Measurements from ENCODE around the gene SMC1B. TPM values are rescaled to one million over a fixed set of nuclear protein-coding genes. Genes with fewer than 3 reads are reported as not detected.
"Not testable (repeated sequence)": the region's sequence is repeated elsewhere in the genome, so short reads cannot be mapped to it uniquely, and the experiment has no call there.

SMC1B gene
- total RNA-seq, 4 donors from 2014 or later = not detected

DNA sequence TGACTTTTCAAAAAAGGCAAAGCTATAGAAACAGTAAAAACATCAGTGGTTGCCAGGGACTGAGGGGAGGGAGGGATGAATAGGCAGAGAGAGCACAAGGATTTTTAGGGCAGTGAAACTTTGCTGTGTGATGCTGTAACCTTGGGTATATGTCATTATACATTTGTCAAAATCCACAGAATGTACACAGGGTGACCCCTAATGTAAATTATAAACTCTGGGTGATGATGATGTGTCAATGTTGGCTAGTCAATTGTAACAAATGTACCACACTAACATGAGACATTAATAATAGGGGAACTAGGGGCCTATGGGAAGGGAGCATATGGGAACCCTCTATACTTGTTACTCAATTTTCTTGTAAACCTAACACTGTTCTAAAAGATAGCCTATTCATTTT is 24.9 kb upstream of the SMC1B start:
- H3K4me1 ChIP-seq = peaks cover 0 to 25% (median 0%) of the 10 kb centered on the region in 3 donors
- no peak for TF ChIP-seq POLR2A (IDR thresholded peaks at IDR 0.05)
- TF ChIP-seq POLR2AphosphoS5 (IDR thresholded peaks at IDR 0.05) = no peak
- TF ChIP-seq EP300 (IDR thresholded peaks at IDR 0.05) = no peak
- TF ChIP-seq, protein P1, sequence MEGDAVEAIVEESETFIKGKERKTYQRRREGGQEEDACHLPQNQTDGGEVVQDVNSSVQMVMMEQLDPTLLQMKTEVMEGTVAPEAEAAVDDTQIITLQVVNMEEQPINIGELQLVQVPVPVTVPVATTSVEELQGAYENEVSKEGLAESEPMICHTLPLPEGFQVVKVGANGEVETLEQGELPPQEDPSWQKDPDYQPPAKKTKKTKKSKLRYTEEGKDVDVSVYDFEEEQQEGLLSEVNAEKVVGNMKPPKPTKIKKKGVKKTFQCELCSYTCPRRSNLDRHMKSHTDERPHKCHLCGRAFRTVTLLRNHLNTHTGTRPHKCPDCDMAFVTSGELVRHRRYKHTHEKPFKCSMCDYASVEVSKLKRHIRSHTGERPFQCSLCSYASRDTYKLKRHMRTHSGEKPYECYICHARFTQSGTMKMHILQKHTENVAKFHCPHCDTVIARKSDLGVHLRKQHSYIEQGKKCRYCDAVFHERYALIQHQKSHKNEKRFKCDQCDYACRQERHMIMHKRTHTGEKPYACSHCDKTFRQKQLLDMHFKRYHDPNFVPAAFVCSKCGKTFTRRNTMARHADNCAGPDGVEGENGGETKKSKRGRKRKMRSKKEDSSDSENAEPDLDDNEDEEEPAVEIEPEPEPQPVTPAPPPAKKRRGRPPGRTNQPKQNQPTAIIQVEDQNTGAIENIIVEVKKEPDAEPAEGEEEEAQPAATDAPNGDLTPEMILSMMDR (IDR thresholded peaks at IDR 0.05) = no peak
- H3K4me3 ChIP-seq = no peak overlapping the region
- H3K27me3 ChIP-seq = peaks cover 5% of the 10 kb centered on the region
- H3K27ac ChIP-seq = no peak overlapping the region
- no peaks in the 10 kb centered on the region for H3K9me3 ChIP-seq
- no peak for ATAC-seq
- no peaks in the 10 kb centered on the region for H3K36me3 ChIP-seq

DNA sequence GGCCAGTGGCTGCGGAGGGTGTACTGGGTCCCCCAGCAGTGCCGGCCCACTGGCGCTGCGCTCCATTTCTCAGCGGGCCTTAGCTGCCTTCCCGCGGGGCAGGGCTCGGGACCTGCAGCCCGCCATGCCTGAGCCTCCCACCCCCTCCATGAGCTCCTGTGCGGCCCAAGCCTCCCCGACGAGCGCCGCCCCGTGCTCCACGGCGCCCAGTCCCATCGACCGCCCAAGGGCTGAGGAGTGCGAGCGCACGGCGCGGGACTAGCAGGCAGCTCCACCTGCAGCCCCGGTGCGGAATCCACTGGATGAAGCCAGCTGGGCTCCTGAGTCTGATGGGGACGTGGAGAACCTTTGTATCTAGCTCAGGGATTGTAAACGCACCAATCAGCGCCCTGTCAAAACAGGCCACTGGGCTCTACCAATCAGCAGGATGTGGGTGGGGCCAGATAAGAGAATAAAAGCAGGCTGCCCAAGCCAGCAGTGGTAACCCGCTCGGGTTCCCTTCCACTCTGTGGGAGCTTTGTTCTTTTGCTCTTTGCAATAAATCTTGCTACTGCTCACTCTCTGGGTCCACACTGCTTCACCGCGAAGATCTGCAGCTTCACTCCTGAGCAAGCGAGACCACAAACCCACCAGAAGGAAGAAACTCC is 23.6 kb upstream of the SMC1B start:
- not testable (repeated sequence) for H3K36me3 ChIP-seq, ATAC-seq, H3K27me3 ChIP-seq, H3K27ac ChIP-seq, H3K4me3 ChIP-seq, H3K9me3 ChIP-seq
- WGBS, 2 donors (ENCODE audit: low coverage in 1 of 2) = 60% methylated on average over 1 of the region's 34 CpGs; no CpG with 5 or more reads in 1 of the 2 donors
- peaks cover 0 to 25% (median 0%) of the 10 kb centered on the region in 3 donors for H3K4me1 ChIP-seq

GRCh38 chr22:45435544-45436139 is 22.2 kb upstream of the SMC1B start:
- H3K27ac ChIP-seq = peak overlapping the region in 3 of 4 donors; percentile 68 to 75 (median 73)
- H3K4me3 ChIP-seq = peak overlapping the region in 1 of 2 donors; percentile 18
- peak; percentile 74 for TF ChIP-seq POLR2AphosphoS5 (IDR thresholded peaks at IDR 0.05)
- no peak for TF ChIP-seq EP300 (IDR thresholded peaks at IDR 0.05)
- TF ChIP-seq, protein P1 (IDR thresholded peaks at IDR 0.05) = peak in 3 of 4 experiments; percentile 98 to 99 (median 99)
- ATAC-seq = peak; percentile 94
- 2 to 4% methylated on average over 15 to 16 of the region's 20 CpGs for WGBS, 2 donors (ENCODE audit: low coverage in 1 of 2)
- peaks cover 5% of the 10 kb centered on the region for H3K27me3 ChIP-seq
- H3K4me1 ChIP-seq = peaks cover 0 to 17% (median 0%) of the 10 kb centered on the region in 3 donors
- no peaks in the 10 kb centered on the region for H3K36me3 ChIP-seq
- H3K9me3 ChIP-seq = no peaks in the 10 kb centered on the region

- TF ChIP-seq EP300 (IDR thresholded peaks at IDR 0.05) = no peak
- TF ChIP-seq POLR2AphosphoS5 (IDR thresholded peaks at IDR 0.05) = no peak
- TF ChIP-seq, protein P1 (IDR thresholded peaks at IDR 0.05) = no peak
- no peak for TF ChIP-seq POLR2A (IDR thresholded peaks at IDR 0.05)
- ATAC-seq = no peak
- peak overlapping the region in 3 of 4 donors; percentile 68 to 75 (median 73) for H3K27ac ChIP-seq
- peaks cover 0 to 17% (median 0%) of the 10 kb centered on the region in 3 donors for H3K4me1 ChIP-seq
- peaks cover under 1% of the 10 kb centered on the region for H3K27me3 ChIP-seq
- H3K4me3 ChIP-seq = no peak overlapping the region
- WGBS, 2 donors (ENCODE audit: low coverage in 1 of 2) = 81 to 92% methylated on average over 3 to 6 of the region's 6 CpGs
- no peaks in the 10 kb centered on the region for H3K9me3 ChIP-seq
- no peaks in the 10 kb centered on the region for H3K36me3 ChIP-seq
Measured at GRCh38 chr22:45434981-45435380, 21.6 kb upstream of the SMC1B start.

DNA sequence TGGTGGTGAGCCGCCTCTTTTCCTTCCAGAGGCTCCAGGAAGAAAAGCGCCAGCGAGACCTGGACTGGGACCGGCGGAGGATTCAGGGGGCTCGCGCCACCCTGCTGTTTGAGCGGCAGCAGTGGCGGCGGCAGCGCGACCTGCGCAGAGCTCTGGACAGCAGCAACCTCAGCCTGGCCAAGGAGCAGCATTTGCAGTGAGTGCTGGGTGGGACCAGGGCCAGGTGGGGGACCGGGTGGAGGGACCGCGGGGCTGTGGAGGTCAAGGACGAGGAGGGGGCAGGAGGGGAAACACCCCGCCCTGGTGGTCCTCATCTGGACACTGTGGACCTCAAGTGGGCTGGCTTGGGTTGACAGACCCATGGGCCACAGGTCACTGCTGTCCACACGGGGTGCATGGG is 17.5 kb upstream of the SMC1B start:
- no peak for ATAC-seq
- WGBS, 2 donors (ENCODE audit: low coverage in 1 of 2) = 60 to 72% methylated on average over 1 to 2 of the region's 19 CpGs
- TF ChIP-seq EP300 (IDR thresholded peaks at IDR 0.05) (no peak), POLR2AphosphoS5 (IDR thresholded peaks at IDR 0.05) (no peak), POLR2A (IDR thresholded peaks at IDR 0.05) (no peak)
- TF ChIP-seq, protein P1 (IDR thresholded peaks at IDR 0.05) = no peak

More for the DNA sequence above, 17.5 kb upstream of the SMC1B start:
- no peak overlapping the region for H3K4me3 ChIP-seq
- H3K27me3 ChIP-seq = no peaks in the 10 kb centered on the region
- H3K36me3 ChIP-seq = no peaks in the 10 kb centered on the region
- H3K9me3 ChIP-seq = peaks cover 0 to 6% (median 0%) of the 10 kb centered on the region in 3 donors
- H3K27ac ChIP-seq = no peak overlapping the region
- peaks cover 0 to 14% (median 0%) of the 10 kb centered on the region in 3 donors for H3K4me1 ChIP-seq

Data from gastroesophageal sphincter (tissue), 4 donors.